IMR-90 (cell line): Measurements from ENCODE around the gene YAE1. TPM values are rescaled to one million over a fixed set of nuclear protein-coding genes. Genes with fewer than 3 reads are reported as not detected.

Experiments
- ATAC-seq: fragments of 200-7000 bp; cut with Tn5 transposase; 2 replicates; pipeline ENCODE4 v1.9.1; 2020; ENCODE audit warnings: low read depth, mild to moderate bottlenecking, moderate library complexity
- BruUV-seq: library from RNA; stranded (reverse); fragments of 400-500 nt; replicated peaks from 2 replicates; lab custom pipeline; 2021; lab: Mats Ljungman, UMichigan
- CTCF ChIA-PET: fragments of 300-600 bp; formaldehyde crosslinking; extraction: SDS; loops from one replicate; lab custom pipeline; 2021; ENCODE audit warnings: antibody characterized with exemption; lab: Yijun Ruan, JAX
- POLR2A ChIA-PET: fragments of 300-600 bp; sonication (Branson Sonifier 250); formaldehyde crosslinking; loops from one replicate; lab custom pipeline; 2022; ENCODE audit warnings: antibody characterized with exemption; ENCODE audit not compliant: unreplicated experiment; lab: Charles Lee
- DNase-seq: peaks from one replicate; pipeline ENCODE4 v3.0.0; 2013
- H2AFZ ChIP-seq: replicated peaks from 2 replicates; pipeline ENCODE3; 2013; ENCODE audit warnings: low read length, mild to moderate bottlenecking; ENCODE audit not compliant: poor library complexity
- H2AK5ac ChIP-seq: 2 replicates; pipeline ENCODE4 v1.6.1; 2013; ENCODE audit warnings: low read depth, low read length, inconsistent platforms
- H2AK9ac ChIP-seq: replicated peaks from 2 replicates; pipeline ENCODE3; 2013; ENCODE audit warnings: mild to moderate bottlenecking, low read depth, low read length, moderate library complexity; ENCODE audit not compliant: poor library complexity
- H2BK120ac ChIP-seq: 2 replicates; pipeline ENCODE4 v1.6.1; 2013; ENCODE audit warnings: low read depth, low read length, inconsistent platforms
- H2BK15ac ChIP-seq: 3 replicates; pipeline ENCODE4 v1.6.1; 2013; ENCODE audit warnings: low read depth, low read length, inconsistent platforms
- H2BK20ac ChIP-seq: 2 replicates; pipeline ENCODE4 v1.6.1; 2013; ENCODE audit warnings: low read depth, mild to moderate bottlenecking, inconsistent platforms, low read length, moderate library complexity
- H2BK5ac ChIP-seq: 2 replicates; pipeline ENCODE4 v1.6.1; 2013; ENCODE audit warnings: mild to moderate bottlenecking, low read depth, low read length, inconsistent platforms; ENCODE audit not compliant: poor library complexity, severe bottlenecking
- H3K14ac ChIP-seq: replicated peaks from 2 replicates; pipeline ENCODE4 v1.6.1; 2013; ENCODE audit warnings: low read depth, low read length, inconsistent platforms
- H3K18ac ChIP-seq: 2 replicates; pipeline ENCODE4 v1.6.1; 2013; ENCODE audit warnings: low read depth, low read length, control low read depth
- H3K23ac ChIP-seq: 2 replicates; pipeline ENCODE4 v1.6.1; 2013; ENCODE audit warnings: low read depth, low read length, inconsistent platforms
- H3K27ac ChIP-seq: 2 replicates; pipeline ENCODE4 v1.5.1; 2013; ENCODE audit warnings: mild to moderate bottlenecking, control low read depth, low read length; ENCODE audit not compliant: insufficient read depth
- H3K27me3 ChIP-seq: 2 replicates; pipeline ENCODE4 v1.6.1; 2013; ENCODE audit warnings: low read length; ENCODE audit not compliant: control insufficient read depth, insufficient read depth
- H3K36me3 ChIP-seq: 2 replicates; pipeline ENCODE4 v1.6.1; 2013; ENCODE audit warnings: low read length, mixed read lengths; ENCODE audit not compliant: control insufficient read depth, insufficient read depth
- H3K4ac ChIP-seq: 2 replicates; pipeline ENCODE4 v1.6.1; 2013; ENCODE audit warnings: low read depth, low read length, inconsistent platforms
- H3K4me1 ChIP-seq: 2 replicates; pipeline ENCODE4 v1.6.1; 2013; ENCODE audit warnings: low read length, mixed read lengths; ENCODE audit not compliant: control insufficient read depth, insufficient read depth
- H3K4me2 ChIP-seq: 2 replicates; pipeline ENCODE4 v1.6.1; 2013; ENCODE audit warnings: low read depth, mild to moderate bottlenecking, control low read depth, low read length, moderate library complexity
- H3K4me3 ChIP-seq: 2 replicates; pipeline ENCODE4 v1.5.1; 2013; ENCODE audit warnings: low read depth, mild to moderate bottlenecking, control low read depth, low read length, moderate library complexity; ENCODE audit not compliant: insufficient read depth
- H3K56ac ChIP-seq: 2 replicates; pipeline ENCODE4 v1.6.1; 2013; ENCODE audit warnings: low read length, inconsistent platforms; ENCODE audit not compliant: insufficient read depth; ENCODE audit errors: extremely low read depth
- H3K79me1 ChIP-seq, 2 experiments: 2 replicates each; pipeline ENCODE4 v1.6.1; 2013; ENCODE audit warnings: low read length in 2 of 2, inconsistent platforms in 1 of 2, low read depth in 1 of 2
- H3K9ac ChIP-seq: 2 replicates; pipeline ENCODE4 v1.6.1; 2013; ENCODE audit warnings: low read depth, low read length, control low read depth
- H3K9me1 ChIP-seq: 2 replicates; pipeline ENCODE4 v1.6.1; 2013; ENCODE audit warnings: low read length, inconsistent platforms; ENCODE audit not compliant: insufficient read depth
- H3K9me3 ChIP-seq: 2 replicates; pipeline ENCODE4 v1.6.1; 2013; ENCODE audit warnings: low read length; ENCODE audit not compliant: control insufficient read depth, insufficient read depth
- H4K20me1 ChIP-seq: 2 replicates; pipeline ENCODE4 v1.6.1; 2013; ENCODE audit warnings: low read length, inconsistent platforms; ENCODE audit not compliant: insufficient read depth
- H4K5ac ChIP-seq: 2 replicates; pipeline ENCODE4 v1.6.1; 2013; ENCODE audit warnings: mild to moderate bottlenecking, low read depth, low read length, control low read depth
- H4K8ac ChIP-seq, 2 experiments: 2 replicates each; pipeline ENCODE4 v1.6.1; 2013; ENCODE audit warnings: low read depth in 2 of 2, low read length in 2 of 2, control low read depth in 1 of 2, inconsistent platforms in 1 of 2
- H4K91ac ChIP-seq: 2 replicates; pipeline ENCODE4 v1.6.1; 2013; ENCODE audit warnings: low read depth, low read length, inconsistent platforms; ENCODE audit not compliant: insufficient read depth
- CTCF ChIP-seq: conservative IDR thresholded peaks from 2 replicates; pipeline ENCODE4 v1.5.1; 2012; ENCODE audit warnings: mild to moderate bottlenecking, low read depth, low read length, improper control_type of control experiment
- WGBS, 2 experiments: methylation state at CpG; one replicate each; pipeline versions ENCODE4 v1.1.5 to v1.1.7; 2013; ENCODE audit warnings: missing lambda C conversion rate in 2 of 2; ENCODE audit not compliant: insufficient read length in 1 of 2; ENCODE audit errors: extremely low coverage in 2 of 2; 5-methylcytosine and 5-hydroxymethylcytosine counted together
- dilution Hi-C: fragments of 300-500 bp; cut with HindIII; formaldehyde crosslinking; loops from one replicate; pipeline ENCODE4 v1.14.3; 2018; ENCODE audit warnings: low sequenced_read_pairs; ENCODE audit not compliant: unreplicated experiment
- in situ Hi-C: fragments of 300-500 bp; cut with MboI; formaldehyde crosslinking; loops from 3 replicates; pipeline ENCODE4 v1.14.3; 2019; ENCODE audit warnings: low sequenced_read_pairs, inconsistent platforms, mixed read lengths
- intact Hi-C: fragments of 100-400 bp; cut with micrococcal nuclease; formaldehyde crosslinking; loops from 2 replicates; pipeline ENCODE4 v1.10.0; 2022
- polyA plus RNA-seq, 3 experiments: library from polyadenylated mRNA; depleted of rRNA; stranded (reverse); fragments of >200 nt; gene quantifications; 2 replicates each; pipeline ENCODE4 v1.2.3, GENCODE V29; 2012; ENCODE audit warnings: low replicate concordance in 1 of 3
- total RNA-seq: library from RNA; depleted of rRNA; stranded (reverse); fragments of >200 nt; gene quantifications from 2 replicates; pipeline ENCODE4 v1.2.3, GENCODE V29; 2012

Gene YAE1
- total and polyA plus RNA-seq, 2 of the 4 experiments (the other 2 are of a cell fraction), result 28.6 to 36.7 TPM

- ATAC-seq, result no peak
- dilution Hi-C loops, result no loop called here
- H3K4me1 ChIP-seq, result peaks cover 3% of the 10 kb centered on the region; the same call in 1 of the 2 replicates
Measured at GRCh38 chr7:39565538-39565937, 666 bp upstream of the YAE1 start.

More at GRCh38 chr7:39565538-39565937, 666 bp upstream of the YAE1 start:
- H2BK120ac ChIP-seq, result no peak overlapping the region
- H3K9me1 ChIP-seq, result no peaks in the 10 kb centered on the region
- no peak overlapping the region for H3K18ac ChIP-seq
- peak overlapping the region; percentile 97; the same call in 1 of the 2 replicates for H3K23ac ChIP-seq
- H3K4me3 ChIP-seq, result peak overlapping the region; percentile 97
- intact Hi-C loops (no loop called here), in situ Hi-C loops (no loop called here)
- H2BK20ac ChIP-seq, result no peak overlapping the region
- no peak for TF ChIP-seq CTCF
- no peak overlapping the region for H3K27ac ChIP-seq
- H3K27me3 ChIP-seq, result peaks cover 3% of the 10 kb centered on the region
- H3K14ac ChIP-seq, result peak overlapping the region; percentile 61
- peaks cover 3% of the 10 kb centered on the region; the same call in 1 of the 2 replicates for H3K36me3 ChIP-seq
- no peak overlapping the region for H2AK9ac ChIP-seq
- ChIA-PET CTCF (no interaction called here), POLR2A (no interaction called here)
- H3K56ac ChIP-seq, result peak overlapping the region; percentile 62
- no CpG with 5 or more reads among the region's 4 CpGs for WGBS, 2 experiments
- no TSS peak for BruUV-seq
- H4K5ac ChIP-seq, result peak overlapping the region; percentile 100; the same call in 1 of the 2 replicates
- no peak for DNase-seq
- H3K79me1 ChIP-seq, result peaks cover 17 to 30% of the 10 kb centered on the region in 2 experiments; a peak in 3 of 4 replicates
- no peaks in the 10 kb centered on the region for H4K20me1 ChIP-seq
- H3K4me2 ChIP-seq, result peak overlapping the region; percentile 89; the same call in 1 of the 2 replicates
- no peak overlapping the region for H2BK15ac ChIP-seq
- peak overlapping the region; percentile 84 for H2BK5ac ChIP-seq
- no peak overlapping the region for H4K91ac ChIP-seq
- peak overlapping the region; percentile 95; the same call in 1 of the 2 replicates for H3K9ac ChIP-seq
- no peaks in the 10 kb centered on the region for H3K9me3 ChIP-seq
- H2AFZ ChIP-seq, result no peak overlapping the region
- peak overlapping the region; percentile 99; the same call in 1 of the 2 replicates for H3K4ac ChIP-seq
- no peak overlapping the region for H2AK5ac ChIP-seq
- peak overlapping the region; percentile 91 to 99 for H4K8ac ChIP-seq
